GM06990 (cell line): Measurements from ENCODE around the gene FBXL22.

Source experiments
- DNase-seq: peaks from one replicate; pipeline ENCODE4 v3.0.0-alpha.2; 2011; ENCODE audit not compliant: insufficient read length; ENCODE audit errors: extremely low read depth
- H3K27me3 ChIP-seq: replicated peaks from 2 replicates; pipeline ENCODE4 v1.6.0; 2011; ENCODE audit warnings: low read length; ENCODE audit not compliant: control insufficient read depth, insufficient read depth
- H3K36me3 ChIP-seq: 2 replicates; pipeline ENCODE4 v1.5.1; 2011; ENCODE audit warnings: low read length; ENCODE audit not compliant: control insufficient read depth, insufficient read depth
- H3K4me3 ChIP-seq: replicated peaks from 2 replicates; pipeline ENCODE4 v1.5.1; 2011; ENCODE audit warnings: low read depth, mild to moderate bottlenecking, control low read depth, low read length
- TF ChIP-seq, protein P1 (sequence below): IDR thresholded peaks from 2 replicates; pipeline ENCODE4 v1.5.1; 2011; ENCODE audit warnings: low read length, control low read depth, mild to moderate bottlenecking, inconsistent platforms; ENCODE audit not compliant: insufficient read depth, poor library complexity, severe bottlenecking

Gene FBXL22

GRCh38 chr15:63601704-63602185 is 4.6 kb downstream of the FBXL22 start:
- DNase-seq, result peak; percentile 52
- peaks cover 2% of the 10 kb centered on the region for H3K36me3 ChIP-seq
- H3K4me3 ChIP-seq, result peak overlapping the region; percentile 83
- TF ChIP-seq, protein P1, sequence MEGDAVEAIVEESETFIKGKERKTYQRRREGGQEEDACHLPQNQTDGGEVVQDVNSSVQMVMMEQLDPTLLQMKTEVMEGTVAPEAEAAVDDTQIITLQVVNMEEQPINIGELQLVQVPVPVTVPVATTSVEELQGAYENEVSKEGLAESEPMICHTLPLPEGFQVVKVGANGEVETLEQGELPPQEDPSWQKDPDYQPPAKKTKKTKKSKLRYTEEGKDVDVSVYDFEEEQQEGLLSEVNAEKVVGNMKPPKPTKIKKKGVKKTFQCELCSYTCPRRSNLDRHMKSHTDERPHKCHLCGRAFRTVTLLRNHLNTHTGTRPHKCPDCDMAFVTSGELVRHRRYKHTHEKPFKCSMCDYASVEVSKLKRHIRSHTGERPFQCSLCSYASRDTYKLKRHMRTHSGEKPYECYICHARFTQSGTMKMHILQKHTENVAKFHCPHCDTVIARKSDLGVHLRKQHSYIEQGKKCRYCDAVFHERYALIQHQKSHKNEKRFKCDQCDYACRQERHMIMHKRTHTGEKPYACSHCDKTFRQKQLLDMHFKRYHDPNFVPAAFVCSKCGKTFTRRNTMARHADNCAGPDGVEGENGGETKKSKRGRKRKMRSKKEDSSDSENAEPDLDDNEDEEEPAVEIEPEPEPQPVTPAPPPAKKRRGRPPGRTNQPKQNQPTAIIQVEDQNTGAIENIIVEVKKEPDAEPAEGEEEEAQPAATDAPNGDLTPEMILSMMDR, result no peak
- H3K27me3 ChIP-seq, result no peaks in the 10 kb centered on the region

DNA sequence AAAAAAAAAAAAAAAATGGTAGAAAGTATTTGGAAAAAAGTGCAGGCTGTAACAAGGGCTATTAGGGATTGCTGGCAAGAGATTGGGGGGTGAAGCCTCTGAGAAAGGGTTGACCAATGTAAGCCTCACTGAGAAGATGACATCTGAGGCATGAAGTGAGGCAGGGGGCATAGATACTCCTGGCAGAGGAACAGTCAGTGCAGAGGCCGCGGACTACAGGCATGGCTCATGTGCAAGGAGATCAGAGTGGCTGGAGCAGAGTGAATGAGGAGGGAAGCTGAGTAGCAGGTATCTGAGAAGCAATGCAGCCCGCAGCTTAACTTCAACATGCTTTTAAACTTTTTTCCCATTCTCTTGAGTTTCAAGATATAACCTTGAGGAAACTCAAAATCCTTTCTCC is 5.4 kb downstream of the FBXL22 start:
- TF ChIP-seq, protein P1, result no peak
- no peak overlapping the region for H3K4me3 ChIP-seq
- no peak for DNase-seq
- H3K36me3 ChIP-seq, result peaks cover 4% of the 10 kb centered on the region
- no peaks in the 10 kb centered on the region for H3K27me3 ChIP-seq

DNA sequence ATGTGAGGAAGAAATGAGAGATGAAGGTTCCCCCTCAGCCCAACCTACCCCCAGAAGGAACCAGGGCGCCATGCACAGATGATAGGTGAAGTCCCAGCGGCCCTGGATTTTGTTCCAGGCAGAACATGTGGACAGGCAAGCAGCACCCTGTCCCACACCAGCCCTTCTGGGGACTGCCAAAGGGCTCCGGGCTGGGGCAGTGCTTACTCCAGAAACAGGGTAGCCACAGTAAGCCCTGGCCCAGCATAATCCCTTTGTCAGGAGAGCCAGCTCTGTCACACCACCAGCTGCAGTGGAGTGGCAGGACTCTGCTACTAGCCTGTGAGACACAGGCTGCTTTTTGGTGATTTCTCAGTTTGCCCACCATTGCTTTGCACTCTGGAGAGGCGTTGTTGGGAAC is 6.3 kb downstream of the FBXL22 start:
- Histone ChIP-seq H3K4me3 (no peak overlapping the region), H3K27me3 (no peaks in the 10 kb centered on the region), H3K36me3 (peaks cover 11% of the 10 kb centered on the region)
- no peak for DNase-seq
- TF ChIP-seq, protein P1, result no peak

GRCh38 chr15:63604281-63604680 is 7.1 kb downstream of the FBXL22 start:
- TF ChIP-seq, protein P1, result no peak
- peaks cover 16% of the 10 kb centered on the region for H3K36me3 ChIP-seq

DNA sequence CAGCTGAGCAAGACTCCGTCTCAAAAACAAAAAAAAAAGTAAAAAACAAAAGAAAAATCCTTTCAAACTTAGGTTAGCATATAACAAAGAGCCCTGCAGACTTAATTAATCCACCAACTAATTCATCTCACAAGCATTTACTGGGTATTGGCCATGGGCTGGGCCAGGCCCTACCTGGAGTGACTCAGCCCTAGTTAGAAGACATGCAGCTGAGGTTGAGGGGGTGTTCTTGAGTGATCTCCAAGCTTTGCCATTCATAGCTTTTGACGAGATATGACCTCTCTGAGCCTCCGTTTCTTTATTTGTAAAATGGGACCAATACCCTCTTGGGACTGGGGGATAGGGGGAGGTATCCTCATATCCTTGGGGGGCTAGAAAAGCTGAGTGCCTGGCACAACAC is 7.8 kb downstream of the FBXL22 start:
- no peak for DNase-seq
- no peaks in the 10 kb centered on the region for H3K27me3 ChIP-seq
- peaks cover 19% of the 10 kb centered on the region for H3K36me3 ChIP-seq
- H3K4me3 ChIP-seq, result no peak overlapping the region
- TF ChIP-seq, protein P1, result no peak

More at GRCh38 chr15:63604281-63604680, 7.1 kb downstream of the FBXL22 start:
- DNase-seq, result no peak
- H3K4me3 ChIP-seq, result no peak overlapping the region
- H3K27me3 ChIP-seq, result no peaks in the 10 kb centered on the region

DNA sequence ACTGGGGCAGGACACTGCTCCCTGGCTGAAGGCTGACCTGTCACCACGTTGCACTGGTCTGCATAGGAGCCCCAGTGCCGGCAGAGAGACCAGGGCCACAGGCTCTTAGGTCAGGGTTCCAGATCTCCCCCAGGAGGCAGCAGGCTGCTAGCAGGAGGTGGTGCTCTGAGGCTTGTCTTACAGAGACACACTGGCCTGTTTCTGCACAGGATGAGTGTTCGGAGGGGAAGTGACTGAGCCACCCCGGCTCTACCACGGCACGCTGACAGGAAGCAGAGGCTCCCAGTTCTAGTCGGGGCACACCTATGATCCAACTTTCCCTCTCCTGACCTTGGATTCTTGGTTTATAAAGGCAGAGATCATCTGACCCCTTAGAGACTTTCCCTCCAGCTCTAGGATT is 8.6 kb downstream of the FBXL22 start:
- TF ChIP-seq, protein P1, result peak; percentile 14
- H3K4me3 ChIP-seq, result no peak overlapping the region
- no peaks in the 10 kb centered on the region for H3K27me3 ChIP-seq
- peaks cover 19% of the 10 kb centered on the region for H3K36me3 ChIP-seq
- DNase-seq, result no peak
